ENCODE measurements around the gene RBM6. TPM values are rescaled to one million over a fixed set of nuclear protein-coding genes. Genes with fewer than 3 reads are reported as not detected.

Gene RBM6
- total RNA-seq, 1 experiment from 2014 or later = 118 TPM

DNA sequence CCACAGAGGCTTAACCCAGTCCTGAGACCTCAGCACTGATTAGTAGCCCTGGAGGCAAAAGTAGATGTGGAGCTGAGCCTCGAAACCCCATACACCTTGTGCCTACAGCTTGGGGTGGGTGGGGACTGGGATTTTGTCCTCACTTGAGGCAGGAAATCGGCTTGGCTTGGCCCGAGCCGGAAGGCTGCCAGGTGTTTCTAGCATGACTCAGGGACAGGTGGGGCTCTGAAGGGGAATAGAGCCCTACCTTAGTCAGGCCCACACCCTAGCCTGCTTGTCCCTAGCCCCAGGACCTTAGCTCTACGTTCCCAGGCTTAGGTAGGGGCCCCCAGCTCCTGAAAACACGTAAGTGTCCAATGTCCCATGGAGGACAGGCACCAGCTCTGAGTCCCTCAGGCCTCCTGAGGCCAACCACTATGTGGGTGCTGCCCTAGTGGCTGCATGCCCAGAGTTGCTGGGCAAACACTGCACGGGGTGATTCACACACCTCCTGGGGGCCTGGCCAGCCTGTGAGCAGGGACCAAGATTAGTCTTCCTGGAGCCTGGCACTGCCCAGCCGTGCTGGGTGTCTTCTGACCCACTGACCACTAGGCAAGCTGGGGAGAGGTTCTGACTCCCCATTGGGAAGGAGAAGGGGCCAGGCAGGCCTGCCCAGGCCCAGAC, 39.3 kb upstream of the RBM6 start:
- peaks cover 10% of the 10 kb centered on the region for H3K4me1 Mint-ChIP-seq
- DNase-seq (ENCODE audit: low spot score) (no peak), ATAC-seq (no peak)
- H3K9me3 Mint-ChIP-seq = no peaks in the 10 kb centered on the region
- POLR2A ChIA-PET = interaction anchor here (0.6 kb wide), 1 partner anchor 27 kb away, joined by 3 read pairs; no protein-coding TSS in a partner anchor
- TF ChIP-seq SMAD4 (CRISPR knock-in tag; IDR thresholded peaks at IDR 0.05) (no peak), SOX15 (CRISPR knock-in tag; IDR thresholded peaks at IDR 0.05) (no peak)
- CTCF ChIA-PET = interaction anchor here (0.6 to 8.9 kb wide), 18 partner anchors 8 to 1478 kb away, joined by 3 to 103 read pairs (median 6); partner anchors contain the start of genes CAMKV, INKA1 and MON1A
- H3K27ac Mint-ChIP-seq = no peak overlapping the region
- no peaks in the 10 kb centered on the region for H3K27me3 Mint-ChIP-seq (ENCODE audit: low read depth)
- H3K4me3 Mint-ChIP-seq = no peak overlapping the region
- no peaks in the 10 kb centered on the region for H3K36me3 Mint-ChIP-seq

DNA sequence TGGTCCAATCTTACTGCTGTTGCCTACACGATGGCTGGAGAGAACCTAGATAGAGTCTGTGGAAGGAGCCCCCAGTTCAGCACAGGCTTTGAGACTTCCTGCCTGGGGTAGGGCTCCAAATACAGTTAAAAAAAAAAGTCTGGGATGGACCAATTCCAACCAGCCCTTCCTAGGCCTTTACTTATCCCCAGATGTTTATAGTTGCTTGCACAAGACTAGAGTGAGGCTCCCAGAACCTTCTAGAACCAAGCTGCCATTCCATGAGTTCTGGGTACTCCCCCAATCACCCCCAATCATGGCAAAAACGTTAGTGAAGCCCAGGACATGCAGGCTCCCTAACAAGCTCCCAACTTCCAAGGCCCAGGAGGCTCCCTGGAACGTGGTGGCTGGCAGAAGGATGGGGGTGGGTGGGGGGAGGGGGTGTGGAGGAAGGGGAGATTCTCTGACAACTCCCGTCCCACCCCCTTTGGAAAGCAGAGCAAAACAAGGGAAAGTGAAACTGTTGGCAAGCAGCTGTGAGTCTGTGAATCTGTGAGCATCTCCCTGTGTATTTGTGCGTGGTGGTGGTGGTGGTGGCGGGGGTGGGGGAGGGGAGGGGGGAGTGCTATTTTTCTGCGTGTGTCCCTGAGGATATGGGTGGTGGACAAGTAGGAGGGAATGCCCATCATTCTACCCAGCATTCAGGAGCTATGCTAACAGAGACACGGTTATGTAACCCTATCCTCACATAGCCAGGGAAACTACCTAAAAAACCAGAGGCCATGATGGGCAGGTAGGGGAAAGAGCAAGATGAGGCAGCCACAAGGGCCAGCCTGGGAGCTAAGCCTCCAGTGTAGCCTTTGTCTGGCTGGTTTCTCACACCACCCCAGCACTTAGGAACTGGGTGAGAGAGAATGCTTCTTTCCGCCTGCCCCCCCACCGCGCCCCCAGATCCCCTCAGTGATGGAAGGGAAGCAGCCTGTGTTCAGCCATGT, 38.3 kb upstream of the RBM6 start:
- Mint-ChIP-seq H3K27ac (no peak overlapping the region), H3K36me3 (no peaks in the 10 kb centered on the region), H3K4me1 (peaks cover 20% of the 10 kb centered on the region), H3K9me3 (no peaks in the 10 kb centered on the region), H3K27me3 (ENCODE audit: low read depth) (no peaks in the 10 kb centered on the region), H3K4me3 (no peak overlapping the region)
- DNase-seq (ENCODE audit: low spot score) (no peak), ATAC-seq (no peak)
- TF ChIP-seq, protein P1, sequence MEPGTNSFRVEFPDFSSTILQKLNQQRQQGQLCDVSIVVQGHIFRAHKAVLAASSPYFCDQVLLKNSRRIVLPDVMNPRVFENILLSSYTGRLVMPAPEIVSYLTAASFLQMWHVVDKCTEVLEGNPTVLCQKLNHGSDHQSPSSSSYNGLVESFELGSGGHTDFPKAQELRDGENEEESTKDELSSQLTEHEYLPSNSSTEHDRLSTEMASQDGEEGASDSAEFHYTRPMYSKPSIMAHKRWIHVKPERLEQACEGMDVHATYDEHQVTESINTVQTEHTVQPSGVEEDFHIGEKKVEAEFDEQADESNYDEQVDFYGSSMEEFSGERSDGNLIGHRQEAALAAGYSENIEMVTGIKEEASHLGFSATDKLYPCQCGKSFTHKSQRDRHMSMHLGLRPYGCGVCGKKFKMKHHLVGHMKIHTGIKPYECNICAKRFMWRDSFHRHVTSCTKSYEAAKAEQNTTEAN (CRISPR knock-in tag; IDR thresholded peaks at IDR 0.05) = no peak
- TF ChIP-seq, protein P2, sequence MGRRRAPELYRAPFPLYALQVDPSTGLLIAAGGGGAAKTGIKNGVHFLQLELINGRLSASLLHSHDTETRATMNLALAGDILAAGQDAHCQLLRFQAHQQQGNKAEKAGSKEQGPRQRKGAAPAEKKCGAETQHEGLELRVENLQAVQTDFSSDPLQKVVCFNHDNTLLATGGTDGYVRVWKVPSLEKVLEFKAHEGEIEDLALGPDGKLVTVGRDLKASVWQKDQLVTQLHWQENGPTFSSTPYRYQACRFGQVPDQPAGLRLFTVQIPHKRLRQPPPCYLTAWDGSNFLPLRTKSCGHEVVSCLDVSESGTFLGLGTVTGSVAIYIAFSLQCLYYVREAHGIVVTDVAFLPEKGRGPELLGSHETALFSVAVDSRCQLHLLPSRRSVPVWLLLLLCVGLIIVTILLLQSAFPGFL (CRISPR knock-in tag; IDR thresholded peaks at IDR 0.05; ENCODE audit: borderline replicate concordance) = no peak
- TF ChIP-seq, protein P3, sequence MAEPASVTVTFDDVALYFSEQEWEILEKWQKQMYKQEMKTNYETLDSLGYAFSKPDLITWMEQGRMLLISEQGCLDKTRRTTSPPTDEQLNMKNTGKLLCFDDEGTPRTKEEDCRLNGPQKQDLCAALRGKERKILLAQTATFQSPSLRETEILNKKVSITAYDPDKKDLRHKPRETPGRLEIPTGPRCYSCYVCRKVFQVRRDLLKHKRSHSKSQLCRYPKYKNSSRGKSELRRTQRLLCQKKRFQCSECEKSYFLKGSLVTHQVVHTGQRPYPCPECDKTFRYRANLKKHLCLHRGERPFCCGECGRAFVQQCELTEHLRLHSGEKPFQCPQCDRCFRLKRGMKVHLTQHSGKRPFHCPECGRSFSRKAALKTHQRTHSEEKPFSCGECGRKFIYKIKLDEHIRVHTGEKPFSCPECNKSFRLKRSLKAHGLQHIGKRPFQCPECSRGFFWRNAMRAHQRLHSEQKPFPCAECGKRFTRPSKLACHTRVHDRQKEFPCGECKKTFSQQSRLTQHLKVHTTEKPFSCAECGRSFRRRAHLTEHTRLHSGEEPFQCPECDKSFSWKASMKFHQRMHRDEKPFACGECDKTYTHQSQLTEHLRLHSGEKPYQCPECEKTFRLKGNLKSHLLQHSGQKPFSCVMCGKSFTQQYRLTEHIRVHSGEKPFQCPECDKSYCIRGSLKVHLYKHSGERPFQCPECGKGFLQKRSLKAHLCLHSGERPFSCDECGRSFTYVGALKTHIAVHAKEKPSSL (CRISPR knock-in tag; conservative IDR thresholded peaks at IDR 0.05) = no peak
- TF ChIP-seq ELF4 (CRISPR knock-in tag; IDR thresholded peaks at IDR 0.05; ENCODE audit: low read depth) (no peak), ESRRA (CRISPR knock-in tag; IDR thresholded peaks at IDR 0.05; ENCODE audit: borderline replicate concordance) (no peak), ATF1 (CRISPR knock-in tag; IDR thresholded peaks at IDR 0.05) (no peak), SOX15 (CRISPR knock-in tag; IDR thresholded peaks at IDR 0.05) (no peak), NFYB (CRISPR knock-in tag; conservative IDR thresholded peaks at IDR 0.05; ENCODE audit: low read depth) (no peak), SMAD4 (CRISPR knock-in tag; IDR thresholded peaks at IDR 0.05) (no peak)
- ChIA-PET CTCF (interaction anchor here (0.6 to 8.9 kb wide), 10 partner anchors 9 to 201 kb away, joined by 3 to 103 read pairs (median 8); partner anchors contain the start of genes INKA1 and MON1A), POLR2A (no interaction called here)

DNA sequence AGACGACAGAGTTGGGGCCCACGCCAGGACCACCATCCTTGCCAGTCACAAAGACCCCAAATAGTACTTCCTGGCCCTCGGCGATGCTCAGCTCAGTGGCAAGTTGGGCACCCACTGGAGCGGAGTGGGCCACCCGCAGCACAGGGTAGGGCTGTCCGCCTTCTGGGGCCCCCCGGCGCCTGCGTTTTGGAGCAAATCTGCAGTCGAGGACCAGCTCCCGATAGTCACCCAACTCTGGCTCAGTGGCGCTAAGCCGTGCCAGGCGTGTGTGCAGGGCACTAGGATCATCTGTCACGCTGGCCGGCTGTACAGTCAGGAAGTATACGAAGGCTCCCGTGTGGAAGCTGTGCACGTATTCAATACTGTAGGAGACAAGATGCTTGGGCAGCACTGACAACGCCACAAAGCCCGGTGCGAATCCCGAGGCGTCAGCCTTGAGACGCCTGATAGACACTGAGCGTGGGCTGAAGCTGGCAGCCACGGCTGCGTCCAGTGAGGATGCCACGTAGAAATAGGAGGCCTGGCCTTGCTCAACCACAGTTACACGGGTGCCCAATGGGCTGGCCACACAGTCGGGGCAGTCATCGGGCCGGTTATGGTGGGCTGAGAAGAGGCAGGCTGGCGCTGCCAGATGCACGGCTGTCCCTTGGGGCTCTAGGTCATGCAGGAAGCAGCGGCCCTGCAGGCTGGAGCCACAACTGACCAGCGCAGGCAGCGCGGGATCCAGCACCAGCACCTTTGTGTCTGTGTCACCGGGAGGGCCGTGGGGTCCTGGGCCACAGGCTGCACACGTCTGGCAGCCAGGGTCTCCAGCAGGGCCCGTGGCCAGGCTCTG, 37.2 kb upstream of the RBM6 start:
- Mint-ChIP-seq H3K9me3 (no peaks in the 10 kb centered on the region), H3K27me3 (ENCODE audit: low read depth) (no peaks in the 10 kb centered on the region), H3K36me3 (no peaks in the 10 kb centered on the region), H3K27ac (no peak overlapping the region), H3K4me1 (peaks cover 24% of the 10 kb centered on the region), H3K4me3 (peak overlapping the region; percentile 47)
- POLR2A ChIA-PET = no interaction called here
- no peak for DNase-seq (ENCODE audit: low spot score)
- CTCF ChIA-PET = interaction anchor here (0.8 to 8.9 kb wide), 8 partner anchors 8 to 202 kb away, joined by 3 to 103 read pairs (median 11); partner anchors contain the start of genes CAMKV, INKA1 and MON1A
- TF ChIP-seq, protein P4, sequence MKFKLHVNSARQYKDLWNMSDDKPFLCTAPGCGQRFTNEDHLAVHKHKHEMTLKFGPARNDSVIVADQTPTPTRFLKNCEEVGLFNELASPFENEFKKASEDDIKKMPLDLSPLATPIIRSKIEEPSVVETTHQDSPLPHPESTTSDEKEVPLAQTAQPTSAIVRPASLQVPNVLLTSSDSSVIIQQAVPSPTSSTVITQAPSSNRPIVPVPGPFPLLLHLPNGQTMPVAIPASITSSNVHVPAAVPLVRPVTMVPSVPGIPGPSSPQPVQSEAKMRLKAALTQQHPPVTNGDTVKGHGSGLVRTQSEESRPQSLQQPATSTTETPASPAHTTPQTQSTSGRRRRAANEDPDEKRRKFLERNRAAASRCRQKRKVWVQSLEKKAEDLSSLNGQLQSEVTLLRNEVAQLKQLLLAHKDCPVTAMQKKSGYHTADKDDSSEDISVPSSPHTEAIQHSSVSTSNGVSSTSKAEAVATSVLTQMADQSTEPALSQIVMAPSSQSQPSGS (CRISPR knock-in tag; IDR thresholded peaks at IDR 0.05; ENCODE audit: borderline replicate concordance, low read depth) = no peak
- TF ChIP-seq SP1 (CRISPR knock-in tag; conservative IDR thresholded peaks at IDR 0.05) = no peak
- ATAC-seq = no peak
